GM08714 (cell line): ENCODE measurements around the gene DCUN1D2.
"Not testable (repeated sequence)": the region's sequence is repeated elsewhere in the genome, so short reads cannot be mapped to it uniquely, and the experiment has no call there.

Experiments
- H3K4me3 ChIP-seq: fragments of 200-500 bp; sonication (Bioruptor generic); 2 replicates; pipeline ENCODE4 v1.5.1; 2014; ENCODE audit warnings: mild to moderate bottlenecking, low read length, inconsistent platforms
- ZNF274 ChIP-seq: IDR thresholded peaks from 2 replicates; pipeline ENCODE4 v1.6.1; 2012; ENCODE audit warnings: mild to moderate bottlenecking, low read depth, low read length

DCUN1D2 gene

GRCh38 chr13:113456116-113456702 is 34.3 kb downstream of the DCUN1D2 start:
- TF ChIP-seq ZNF274, result no peak
- H3K4me3 ChIP-seq, result no peak overlapping the region

DNA sequence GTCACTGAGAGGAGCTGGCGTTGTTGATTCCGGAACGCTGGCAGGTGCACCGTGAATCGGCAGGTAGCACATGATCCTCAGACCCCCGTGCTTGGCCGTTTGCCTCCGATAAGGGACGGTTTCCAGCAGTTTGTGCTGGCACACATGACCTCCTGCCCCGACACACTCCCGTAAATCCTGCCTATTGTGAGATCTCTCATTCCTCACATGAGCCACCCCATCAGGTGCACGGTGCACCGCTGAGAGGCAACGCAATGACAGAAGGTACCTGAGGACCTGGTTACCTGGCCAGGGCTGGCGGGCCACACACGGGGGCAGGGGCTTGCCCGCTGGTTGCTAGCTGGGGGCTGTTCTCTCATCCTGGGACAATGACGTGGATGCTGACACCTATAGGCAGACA is 35.1 kb downstream of the DCUN1D2 start:
- no peak for TF ChIP-seq ZNF274
- H3K4me3 ChIP-seq, result no peak overlapping the region

GRCh38 chr13:113454936-113455335 is 35.6 kb downstream of the DCUN1D2 start:
- H3K4me3 ChIP-seq, result no peak overlapping the region
- no peak for TF ChIP-seq ZNF274

DNA sequence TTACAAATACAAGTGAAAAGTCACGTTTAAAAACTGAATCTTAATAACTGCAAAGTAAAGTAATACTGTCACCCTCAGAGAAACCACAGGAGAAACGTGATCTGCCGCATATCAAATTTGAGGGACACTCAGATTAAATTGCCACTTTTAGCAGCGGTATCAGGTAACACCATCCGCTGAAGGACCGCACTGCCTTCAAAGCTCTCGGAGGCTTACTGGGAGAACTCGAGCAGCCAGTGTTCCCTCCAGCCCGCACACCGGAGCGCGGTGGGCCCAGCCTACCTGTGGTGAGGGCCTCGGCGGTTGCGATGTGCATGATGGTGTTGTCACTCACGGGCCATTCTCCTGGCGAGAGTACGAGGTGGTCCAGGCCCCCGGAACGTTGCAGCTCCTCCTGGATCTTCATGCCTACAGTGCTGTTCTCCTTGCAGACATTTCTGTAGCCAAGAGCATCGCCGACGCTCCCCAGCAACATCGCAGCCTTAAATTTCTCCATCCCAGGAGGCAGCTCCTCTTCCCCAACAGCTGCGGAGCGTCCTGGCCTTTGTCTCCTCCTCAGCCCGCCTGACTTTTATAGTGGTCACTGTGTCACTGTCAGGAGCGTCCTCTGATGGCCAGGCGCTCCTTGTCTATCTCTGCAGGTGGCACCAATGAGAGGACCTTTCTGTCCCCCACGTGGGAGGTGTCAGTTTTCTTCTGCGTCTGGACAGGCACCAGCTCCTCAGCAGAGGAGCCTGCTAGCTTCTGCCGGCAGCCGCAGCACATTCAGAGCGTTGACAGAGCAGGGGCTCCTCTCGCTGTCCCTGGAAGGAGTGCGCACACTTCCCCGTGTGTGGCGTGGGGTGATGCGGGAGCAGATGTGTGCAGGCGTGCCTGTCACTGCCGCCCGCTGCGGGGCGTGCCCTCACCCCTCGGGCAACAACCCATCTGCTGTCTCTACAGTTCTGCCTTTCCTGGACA is 37.3 kb downstream of the DCUN1D2 start, which contains the start of gene ADPRHL1:
Gene ADPRHL1 (minus strand): TSS at position 547 of the 960 bp plus-strand sequence. CDS start 51 bp downstream, at position 496.
- H3K4me3 ChIP-seq, result no peak within 1 kb of the TSS
- TF ChIP-seq ZNF274, result no peak

GRCh38 chr13:113452466-113452865 is 38.0 kb downstream of the DCUN1D2 start:
- no peak overlapping the region for H3K4me3 ChIP-seq
- no peak for TF ChIP-seq ZNF274

DNA sequence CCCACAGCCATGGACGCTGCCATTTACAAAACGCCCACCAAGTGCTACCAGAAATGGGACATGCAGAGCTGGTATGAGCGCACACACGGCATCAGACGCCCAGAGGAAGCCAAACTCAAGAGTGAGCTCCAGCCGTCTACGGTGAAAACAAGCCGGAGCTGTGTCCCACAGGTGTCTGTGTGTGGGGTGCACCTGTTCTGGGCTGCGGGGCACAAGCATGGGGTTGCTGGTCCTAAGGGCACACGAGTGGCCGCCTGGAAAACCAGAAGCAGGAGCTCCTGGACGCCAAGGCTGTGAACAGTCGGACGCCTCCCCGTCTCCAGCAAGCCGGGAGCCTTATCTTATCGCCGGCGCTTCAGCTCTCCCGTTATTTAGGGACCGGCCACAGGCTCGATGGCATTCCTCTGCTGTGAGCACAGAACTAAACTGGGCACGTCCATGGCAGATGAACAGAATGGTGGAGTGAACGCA is 38.5 kb downstream of the DCUN1D2 start:
- TF ChIP-seq ZNF274, result no peak
- no peak overlapping the region for H3K4me3 ChIP-seq

DNA sequence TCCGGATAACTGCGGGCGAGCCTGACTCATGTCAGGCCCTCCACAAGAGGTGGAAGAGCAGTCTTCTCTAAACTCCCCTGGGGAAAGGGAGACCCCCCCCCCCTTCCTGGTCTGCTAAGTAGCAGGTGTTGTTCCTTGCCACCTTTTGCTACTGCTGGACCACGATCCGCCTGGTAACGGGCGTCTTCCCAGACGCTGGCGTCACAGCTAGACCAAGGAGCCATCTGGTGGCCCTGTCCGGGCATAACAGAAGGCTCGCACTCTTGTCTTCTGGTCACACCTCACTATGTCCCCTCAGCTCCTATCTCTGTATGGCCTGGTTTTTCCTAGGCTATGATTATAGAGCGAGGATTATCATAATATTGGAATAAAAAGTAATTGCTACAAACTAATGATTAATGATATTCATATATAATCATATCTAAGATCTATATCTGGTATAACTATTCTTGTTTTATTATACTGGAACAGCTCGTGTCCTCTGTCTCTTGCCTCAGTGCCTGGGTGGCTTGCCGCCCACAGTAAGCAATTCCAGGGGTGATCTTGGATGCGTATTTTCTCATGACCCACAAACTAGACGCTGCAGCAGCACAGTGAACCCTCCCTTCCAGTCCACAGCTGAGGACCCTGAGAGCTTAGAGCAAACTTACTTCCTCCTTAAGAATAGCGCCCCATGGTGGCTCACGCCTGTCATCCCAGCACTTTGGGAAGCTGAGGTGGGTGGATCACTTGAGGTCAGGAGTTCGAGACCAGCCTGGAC is 39.5 kb downstream of the DCUN1D2 start:
- not testable (repeated sequence) for H3K4me3 ChIP-seq

- not testable (repeated sequence) for H3K4me3 ChIP-seq
Measured at GRCh38 chr13:113450348-113450744, 40.2 kb downstream of the DCUN1D2 start.

GRCh38 chr13:113449693-113450347 is 40.7 kb downstream of the DCUN1D2 start:
- no peak for TF ChIP-seq ZNF274
- H3K4me3 ChIP-seq, result no peak overlapping the region; the same call in 1 of the 2 replicates

GRCh38 chr13:113448885-113449692 is 41.4 kb downstream of the DCUN1D2 start:
- H3K4me3 ChIP-seq, result no peak overlapping the region; the same call in 1 of the 2 replicates
- TF ChIP-seq ZNF274, result no peak

DNA sequence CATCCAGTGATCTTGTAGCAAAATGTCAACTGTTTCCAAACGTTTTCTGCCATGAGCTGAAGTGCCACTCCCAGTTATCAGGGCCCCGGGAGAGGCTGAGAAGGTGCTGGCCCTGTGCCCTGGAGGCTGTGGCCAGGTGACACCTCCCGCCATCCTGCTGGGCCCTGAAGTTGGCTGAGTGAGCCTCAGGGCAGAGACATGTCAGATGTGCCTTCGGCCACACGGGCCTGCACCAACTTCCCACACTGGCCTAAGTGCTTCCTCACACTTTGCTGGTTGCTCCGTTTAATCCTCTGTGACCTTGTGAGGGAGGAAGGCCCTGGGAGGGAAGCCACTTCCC is 42.0 kb downstream of the DCUN1D2 start:
- no peak overlapping the region for H3K4me3 ChIP-seq
- TF ChIP-seq ZNF274, result no peak

- TF ChIP-seq ZNF274, result no peak
- H3K4me3 ChIP-seq, result no peak overlapping the region
Measured at GRCh38 chr13:113447596-113447995, 42.9 kb downstream of the DCUN1D2 start.

DNA sequence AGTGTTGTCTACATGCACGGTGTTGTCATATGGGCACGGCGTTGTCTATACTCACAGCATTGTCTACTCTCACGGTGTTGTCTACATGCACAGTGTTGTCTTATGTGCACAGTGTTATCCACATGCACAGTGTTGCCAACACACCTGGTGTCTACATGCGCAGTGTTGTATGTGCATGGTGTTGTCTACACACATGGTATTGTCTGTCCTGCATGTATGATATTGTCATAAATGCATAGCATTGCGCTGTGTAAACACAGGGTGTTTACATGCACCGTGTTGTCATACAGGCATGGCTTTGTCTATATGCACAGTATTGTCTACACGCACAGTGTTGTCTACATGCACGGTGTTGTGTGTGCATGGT is 44.0 kb downstream of the DCUN1D2 start:
- no peak for TF ChIP-seq ZNF274
- H3K4me3 ChIP-seq, result no peak overlapping the region
